Activated naive CD8-positive, alpha-beta T cell (primary cell): Measurements from ENCODE around the gene SMG1.
"Not testable (repeated sequence)": the region's sequence is repeated elsewhere in the genome, so short reads cannot be mapped to it uniquely, and the experiment has no call there.

Source experiments
- H3K27ac Mint-ChIP-seq: one replicate; pipeline ENCODE4 v1.8.0; 2021; ENCODE audit warnings: mixed read lengths
- H3K27me3 Mint-ChIP-seq: one replicate; pipeline ENCODE4 v1.8.0; 2021; ENCODE audit warnings: mixed read lengths
- H3K36me3 Mint-ChIP-seq: one replicate; pipeline ENCODE4 v1.8.0; 2021; ENCODE audit warnings: mixed read lengths
- H3K4me1 Mint-ChIP-seq: one replicate; pipeline ENCODE4 v1.8.0; 2021; ENCODE audit warnings: low read depth, mixed read lengths
- H3K4me3 Mint-ChIP-seq: one replicate; pipeline ENCODE4 v1.8.0; 2021; ENCODE audit warnings: mild to moderate bottlenecking, mixed read lengths
- H3K9me3 Mint-ChIP-seq: one replicate; pipeline ENCODE4 v1.8.0; 2021; ENCODE audit warnings: low read depth, mixed read lengths

Gene SMG1

DNA sequence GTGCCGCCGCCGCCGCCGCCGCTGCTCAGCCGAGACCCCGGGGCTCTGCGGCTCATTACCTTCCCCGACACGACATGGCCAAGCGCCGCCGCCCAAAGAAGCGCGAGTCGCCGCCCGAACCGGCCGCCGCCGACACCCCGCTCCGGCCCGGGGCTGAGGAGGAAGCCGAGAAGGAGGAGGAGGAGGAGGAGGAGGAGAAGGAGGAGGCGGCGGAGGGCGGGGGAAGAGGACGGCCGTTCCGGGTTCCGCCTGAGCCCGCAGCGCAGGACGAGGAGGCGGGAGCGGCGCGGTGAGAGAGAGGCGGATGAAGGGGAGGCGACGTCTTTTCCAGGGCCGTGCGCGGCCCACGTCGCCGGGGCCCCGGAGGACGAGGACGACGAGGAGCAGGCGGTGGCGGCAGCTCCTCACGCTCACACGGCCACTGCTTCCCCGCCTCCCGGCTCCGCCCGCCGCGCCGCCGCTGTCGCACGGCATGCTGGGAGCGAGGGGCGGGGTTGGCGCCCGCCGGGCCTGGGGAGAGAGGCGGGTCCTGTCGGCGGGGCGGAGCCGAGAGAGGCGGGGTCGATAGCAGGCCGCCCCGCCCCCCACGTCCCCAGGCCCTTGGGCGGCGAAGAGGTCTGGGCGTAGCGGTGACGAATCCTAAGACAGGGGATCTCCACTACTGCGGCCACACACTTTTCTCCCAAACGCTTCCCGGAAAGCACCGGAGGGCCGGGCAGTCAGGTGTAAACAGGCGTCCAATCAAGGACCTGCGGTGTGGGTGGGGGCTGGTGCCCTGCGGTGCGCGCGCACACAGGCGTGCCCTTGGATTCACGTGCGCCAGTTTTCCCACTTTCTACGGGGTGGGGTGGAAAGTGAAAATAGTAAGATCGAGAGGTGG, at the start of gene SMG1:
SMG1 (minus strand) TSS at position 423 of the 880 bp plus-strand sequence; CDS start at position 56, 367 bp downstream.
- not testable (repeated sequence) for H3K36me3 Mint-ChIP-seq, H3K9me3 Mint-ChIP-seq, H3K27me3 Mint-ChIP-seq
- peaks cover 26% of the 10 kb centered on the region for H3K4me1 Mint-ChIP-seq
- peak within 1 kb of the TSS; percentile 97 for H3K27ac Mint-ChIP-seq
- peak within 1 kb of the TSS; percentile 95 for H3K4me3 Mint-ChIP-seq

DNA sequence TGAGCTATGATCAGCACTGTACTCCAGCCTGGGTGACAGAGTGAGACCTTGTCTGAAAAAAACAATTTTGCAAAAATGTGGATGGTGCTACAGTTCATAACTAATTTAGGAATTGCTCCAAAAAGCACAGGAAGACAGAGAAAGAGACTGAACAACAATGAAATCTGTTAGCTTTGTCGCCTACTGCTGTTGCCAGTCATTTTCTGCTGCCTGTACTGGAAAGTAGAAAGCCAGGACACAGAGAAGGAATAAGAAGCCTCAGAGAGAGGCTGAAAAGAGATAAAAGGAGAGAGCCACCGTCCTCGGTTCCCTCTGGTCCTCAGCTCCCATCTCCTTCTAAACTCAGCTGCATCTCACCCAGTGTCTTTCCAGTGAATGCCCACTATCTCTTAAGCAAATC, 48.9 kb upstream of the SMG1 start:
- no peak overlapping the region for H3K27ac Mint-ChIP-seq
- H3K27me3 Mint-ChIP-seq = peaks cover 11% of the 10 kb centered on the region
- no peaks in the 10 kb centered on the region for H3K9me3 Mint-ChIP-seq
- no peaks in the 10 kb centered on the region for H3K36me3 Mint-ChIP-seq
- no peak overlapping the region for H3K4me3 Mint-ChIP-seq
- H3K4me1 Mint-ChIP-seq = no peaks in the 10 kb centered on the region

DNA sequence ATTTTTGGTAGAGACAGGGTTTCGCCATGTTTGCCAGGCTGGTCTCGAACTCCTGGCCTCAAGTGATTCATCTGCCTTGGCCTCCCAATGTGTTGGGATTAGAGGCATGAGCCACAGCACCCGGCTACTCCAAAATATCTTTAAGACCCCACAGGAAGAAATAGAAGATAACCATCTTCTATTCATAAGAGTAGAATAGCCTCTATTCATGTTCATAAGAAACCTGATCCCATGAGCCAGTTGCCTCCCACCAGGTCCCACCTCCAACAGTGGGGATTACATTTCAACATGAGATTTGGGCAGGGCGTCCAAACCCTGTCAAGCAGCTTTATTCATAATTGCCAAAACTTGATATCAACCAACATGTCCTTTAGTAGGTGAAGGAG, 43.6 kb upstream of the SMG1 start:
- H3K4me3 Mint-ChIP-seq = no peak overlapping the region
- no peaks in the 10 kb centered on the region for H3K27me3 Mint-ChIP-seq
- H3K27ac Mint-ChIP-seq = no peak overlapping the region
- H3K9me3 Mint-ChIP-seq = no peaks in the 10 kb centered on the region
- H3K36me3 Mint-ChIP-seq = no peaks in the 10 kb centered on the region
- H3K4me1 Mint-ChIP-seq = peaks cover 5% of the 10 kb centered on the region

DNA sequence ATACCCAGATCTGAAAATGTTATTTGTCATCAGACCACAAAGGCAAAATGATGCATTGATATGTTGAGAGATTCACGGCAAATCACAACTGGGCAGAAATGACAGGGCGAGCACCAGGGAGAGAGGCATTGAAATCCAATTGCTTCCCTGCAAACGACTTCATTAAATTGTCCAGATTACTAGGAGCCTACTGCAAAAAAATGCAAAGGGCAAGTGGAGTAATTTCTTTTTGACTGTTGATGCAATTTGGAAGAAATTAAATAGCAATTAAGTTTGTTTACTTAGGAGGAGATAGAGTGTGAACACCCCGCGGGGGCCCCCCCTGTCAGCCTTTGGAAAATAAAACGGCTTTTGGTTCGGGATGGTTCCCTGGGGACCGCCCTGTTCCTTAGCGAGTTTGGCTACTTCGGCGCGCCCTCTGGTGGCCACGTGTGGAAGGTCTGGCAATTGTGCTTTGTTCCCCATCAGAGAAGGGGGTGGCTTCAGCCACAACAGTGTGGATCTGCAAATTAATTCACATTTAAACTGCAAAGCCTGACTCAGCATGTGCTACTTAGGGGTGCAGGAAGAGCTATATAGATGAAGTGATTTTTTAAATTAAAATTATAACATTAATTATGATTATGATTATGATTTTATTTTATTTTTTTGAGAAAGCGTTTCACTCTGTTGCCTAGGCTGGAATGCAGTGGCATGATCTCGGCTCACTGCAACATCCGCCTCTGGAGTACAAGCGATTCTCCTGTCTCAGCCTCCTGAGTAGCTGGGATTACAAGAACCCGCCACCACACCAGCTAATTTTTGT, 43.0 kb upstream of the SMG1 start:
- H3K27me3 Mint-ChIP-seq = no peaks in the 10 kb centered on the region
- H3K4me3 Mint-ChIP-seq = peak overlapping the region; percentile 33
- H3K36me3 Mint-ChIP-seq = no peaks in the 10 kb centered on the region
- H3K27ac Mint-ChIP-seq = no peak overlapping the region
- H3K9me3 Mint-ChIP-seq = no peaks in the 10 kb centered on the region
- peaks cover 5% of the 10 kb centered on the region for H3K4me1 Mint-ChIP-seq

DNA sequence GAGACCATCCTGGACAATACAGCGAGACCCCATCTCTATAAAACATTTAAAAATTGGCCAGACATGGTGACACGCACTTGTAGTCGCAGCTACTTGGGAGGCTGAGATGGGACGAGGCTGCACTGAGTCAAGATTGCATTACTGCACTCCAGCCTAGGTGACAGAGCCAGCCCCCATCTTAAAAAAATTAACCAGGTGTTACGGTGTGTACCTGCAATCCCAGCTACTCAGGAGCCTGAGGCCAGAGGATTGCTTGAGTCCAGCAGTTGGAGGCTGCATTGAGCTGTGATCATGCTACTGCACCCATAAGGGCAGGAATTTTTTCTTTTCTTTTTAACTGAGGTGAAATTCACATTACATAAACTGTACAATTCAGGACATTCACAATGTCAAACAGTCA, 40.6 kb upstream of the SMG1 start:
- H3K9me3 Mint-ChIP-seq = no peaks in the 10 kb centered on the region
- no peaks in the 10 kb centered on the region for H3K27me3 Mint-ChIP-seq
- H3K36me3 Mint-ChIP-seq = no peaks in the 10 kb centered on the region
- peaks cover 5% of the 10 kb centered on the region for H3K4me1 Mint-ChIP-seq
- no peak overlapping the region for H3K4me3 Mint-ChIP-seq
- no peak overlapping the region for H3K27ac Mint-ChIP-seq

DNA sequence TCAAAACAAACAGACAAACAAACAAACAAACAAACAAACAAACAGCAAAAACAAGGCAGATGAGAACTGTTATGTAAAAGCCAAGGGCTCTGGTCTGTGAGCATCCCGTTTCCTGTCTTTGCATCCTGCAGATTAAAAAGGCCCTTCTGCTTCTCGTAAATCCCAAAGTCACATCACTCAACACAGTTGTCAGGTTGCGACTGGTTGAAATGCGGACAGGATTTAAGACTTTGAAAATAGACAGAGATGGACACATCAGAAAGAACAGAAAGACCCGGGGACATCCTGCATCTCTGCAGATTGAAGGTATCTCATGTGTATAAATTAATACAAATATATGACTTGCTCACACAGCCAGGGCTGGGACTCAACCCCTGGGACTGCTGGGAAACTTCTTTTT, 39.3 kb upstream of the SMG1 start:
- H3K36me3 Mint-ChIP-seq = no peaks in the 10 kb centered on the region
- no peak overlapping the region for H3K4me3 Mint-ChIP-seq
- H3K9me3 Mint-ChIP-seq = no peaks in the 10 kb centered on the region
- no peak overlapping the region for H3K27ac Mint-ChIP-seq
- no peaks in the 10 kb centered on the region for H3K27me3 Mint-ChIP-seq
- peaks cover 5% of the 10 kb centered on the region for H3K4me1 Mint-ChIP-seq

DNA sequence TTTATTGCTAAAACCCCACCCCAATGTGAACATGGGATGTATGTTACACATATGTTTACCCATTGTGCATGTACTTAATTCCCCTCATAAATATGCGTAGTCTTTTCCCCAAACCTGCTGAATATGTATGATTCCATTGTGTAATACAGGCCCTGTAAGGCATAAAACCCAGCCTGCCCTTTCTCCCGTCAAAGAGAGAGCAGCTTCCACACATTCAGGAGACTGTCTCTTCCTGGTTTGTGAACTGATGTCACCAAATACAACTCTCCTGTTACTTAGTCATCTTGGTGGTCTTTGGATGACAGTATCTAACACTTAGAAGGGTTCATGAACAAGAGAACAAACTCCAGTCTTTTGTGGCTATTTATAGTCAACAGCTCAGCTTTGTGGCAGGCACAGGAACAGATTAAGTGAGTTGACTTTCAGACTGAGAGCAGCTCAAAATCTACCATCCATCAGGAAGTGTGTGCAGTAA, 32.9 kb upstream of the SMG1 start:
- Mint-ChIP-seq H3K4me3 (no peak overlapping the region), H3K4me1 (peaks cover 2% of the 10 kb centered on the region), H3K27me3 (peaks cover 1% of the 10 kb centered on the region), H3K27ac (no peak overlapping the region), H3K36me3 (no peaks in the 10 kb centered on the region), H3K9me3 (no peaks in the 10 kb centered on the region)

DNA sequence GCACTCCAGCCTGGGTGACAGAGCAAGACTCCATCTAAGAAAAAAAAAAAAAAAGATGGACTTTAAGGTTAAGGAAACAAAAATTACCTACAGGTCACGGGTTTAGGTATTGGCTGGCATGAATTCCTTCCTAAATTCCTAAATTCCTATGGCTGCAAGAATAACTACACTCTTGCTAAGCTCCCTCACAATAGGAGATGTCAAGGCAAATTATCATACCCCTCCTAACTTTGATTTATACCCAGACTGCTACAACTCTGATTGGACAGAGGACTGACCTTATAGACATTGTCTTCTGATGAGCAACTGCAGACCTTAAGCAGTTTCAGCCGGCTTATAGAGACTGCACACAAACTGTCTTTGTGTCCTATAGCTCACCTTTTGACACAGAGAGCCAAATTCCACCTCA, 32.4 kb upstream of the SMG1 start:
- Mint-ChIP-seq H3K4me3 (no peak overlapping the region), H3K36me3 (no peaks in the 10 kb centered on the region), H3K4me1 (peaks cover 2% of the 10 kb centered on the region), H3K9me3 (no peaks in the 10 kb centered on the region), H3K27ac (no peak overlapping the region), H3K27me3 (peaks cover 1% of the 10 kb centered on the region)

DNA sequence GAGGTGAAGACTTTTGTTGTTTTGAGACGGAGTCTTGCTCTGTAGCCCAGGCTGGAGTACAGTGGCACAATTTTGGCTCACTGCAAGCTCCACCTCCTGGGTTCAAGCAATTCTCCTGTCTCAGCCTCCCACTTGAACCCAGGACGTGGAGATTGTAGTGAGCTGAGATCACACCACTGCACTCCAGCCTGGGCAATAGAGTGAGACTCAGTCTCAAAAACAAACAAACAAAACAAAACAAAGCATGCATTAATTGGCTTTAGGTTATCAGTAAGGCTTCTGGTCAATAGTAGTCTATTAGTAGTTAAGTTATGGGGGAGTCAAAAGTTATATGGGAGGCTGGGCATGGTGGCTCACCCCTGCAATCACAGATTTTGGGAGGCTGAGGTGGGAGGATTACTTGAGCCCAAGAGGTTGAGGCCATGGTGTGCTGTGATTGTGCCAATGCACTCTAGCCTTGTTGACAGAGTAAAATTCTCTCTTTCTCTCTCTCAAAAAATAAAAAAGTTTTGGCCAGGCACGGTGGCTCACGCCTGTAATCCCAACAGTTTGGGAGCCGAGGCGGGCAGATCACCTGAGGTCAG, 30.5 kb upstream of the SMG1 start:
- not testable (repeated sequence) for H3K27me3 Mint-ChIP-seq, H3K9me3 Mint-ChIP-seq, H3K4me1 Mint-ChIP-seq, H3K36me3 Mint-ChIP-seq
- H3K4me3 Mint-ChIP-seq = peak overlapping the region; percentile 85
- peak overlapping the region; percentile 11 for H3K27ac Mint-ChIP-seq

DNA sequence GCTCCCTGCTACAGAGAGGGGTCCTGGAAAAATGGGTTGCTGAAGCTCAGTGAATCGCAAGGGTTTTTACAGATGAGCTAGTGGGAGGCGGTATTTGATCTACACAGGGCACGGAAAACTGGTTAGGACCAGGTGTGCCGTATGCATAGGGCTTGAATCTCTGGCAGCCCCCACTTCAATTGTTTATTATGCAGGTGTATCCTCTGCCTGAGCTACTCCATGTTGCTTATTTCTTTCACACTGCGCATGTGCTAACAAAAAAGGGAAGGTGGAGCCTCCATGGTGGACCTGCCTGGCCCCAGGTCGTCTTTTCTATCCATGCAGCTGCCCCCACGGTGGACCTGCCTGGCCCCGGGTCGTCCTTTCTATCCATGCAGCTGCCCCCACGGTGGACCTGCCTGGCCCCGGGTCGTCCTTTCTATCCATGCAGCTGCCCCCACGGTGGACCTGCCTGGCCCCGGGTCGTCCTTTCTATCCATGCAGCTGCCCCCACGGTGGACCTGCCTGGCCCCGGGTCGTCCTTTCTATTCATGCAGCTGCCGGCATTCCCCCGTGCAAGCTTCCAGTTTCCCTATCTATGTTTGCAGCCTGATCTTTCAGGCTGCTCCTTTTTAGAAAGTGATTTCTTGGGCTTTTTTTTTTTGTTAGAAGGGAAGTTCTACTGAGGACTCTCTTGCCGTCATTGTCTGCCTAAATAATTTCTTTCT, 29.8 kb upstream of the SMG1 start:
- not testable (repeated sequence) for H3K4me1 Mint-ChIP-seq, H3K9me3 Mint-ChIP-seq, H3K27me3 Mint-ChIP-seq, H3K36me3 Mint-ChIP-seq
- peak overlapping the region; percentile 66 for H3K27ac Mint-ChIP-seq
- peak overlapping the region; percentile 85 for H3K4me3 Mint-ChIP-seq

DNA sequence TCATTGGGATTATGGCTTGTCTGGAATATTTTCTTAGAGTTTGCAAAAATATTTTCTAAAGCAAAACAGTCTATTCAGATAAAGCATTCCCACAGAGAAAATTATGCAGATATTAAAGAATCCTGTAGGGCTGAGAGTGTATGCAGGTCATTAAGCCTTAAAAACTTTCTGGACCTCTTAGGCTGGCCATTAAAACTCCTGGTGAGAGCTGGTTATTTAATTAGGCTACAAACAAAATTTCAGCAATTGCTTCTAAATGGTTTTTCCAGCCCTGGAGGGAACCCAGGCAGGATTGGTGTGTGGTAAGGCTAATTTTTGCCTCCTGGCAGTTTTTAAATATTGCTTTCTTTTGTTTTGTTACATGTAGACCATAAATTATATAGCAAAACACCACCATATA, 27.3 kb upstream of the SMG1 start:
- no peaks in the 10 kb centered on the region for H3K9me3 Mint-ChIP-seq
- H3K4me3 Mint-ChIP-seq = no peak overlapping the region
- H3K4me1 Mint-ChIP-seq = peaks cover 7% of the 10 kb centered on the region
- H3K27ac Mint-ChIP-seq = no peak overlapping the region
- H3K27me3 Mint-ChIP-seq = peaks cover 1% of the 10 kb centered on the region
- no peaks in the 10 kb centered on the region for H3K36me3 Mint-ChIP-seq

DNA sequence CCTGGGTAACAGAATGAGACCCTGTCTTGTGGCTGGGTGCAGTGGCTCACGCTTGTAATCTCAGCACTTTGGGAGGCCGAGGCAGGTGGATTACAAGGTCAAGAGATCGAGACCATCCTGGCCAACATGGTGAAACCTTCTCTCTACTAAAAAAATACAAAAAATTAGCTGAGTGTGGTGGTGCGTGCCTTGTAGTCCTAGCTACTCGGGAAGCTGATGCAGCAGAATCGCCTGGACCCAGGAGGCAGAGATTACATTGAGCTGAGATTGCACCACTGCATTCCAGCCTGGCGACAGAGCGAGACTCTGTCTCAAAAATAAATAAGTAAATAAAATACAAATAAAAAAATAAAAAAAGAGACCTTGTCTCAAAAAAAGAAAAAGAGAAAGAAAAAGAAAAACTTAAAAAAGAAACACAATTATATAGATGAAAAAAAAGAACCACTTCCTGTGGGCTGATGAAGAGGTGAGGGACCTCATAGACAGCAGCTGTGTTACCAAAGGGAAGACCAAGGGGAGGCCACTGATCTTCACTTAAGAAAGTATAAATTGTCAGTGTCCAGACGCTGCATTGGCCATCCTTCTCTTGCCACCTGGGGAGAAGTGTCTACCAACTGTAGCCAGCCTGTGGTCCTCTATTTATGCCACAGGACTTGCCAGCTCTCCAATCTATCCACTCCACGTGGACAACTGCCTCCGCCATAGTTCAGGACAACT, 24.4 kb upstream of the SMG1 start:
- no peak overlapping the region for H3K27ac Mint-ChIP-seq
- peaks cover 11% of the 10 kb centered on the region for H3K4me1 Mint-ChIP-seq
- no peak overlapping the region for H3K4me3 Mint-ChIP-seq
- peaks cover 1% of the 10 kb centered on the region for H3K27me3 Mint-ChIP-seq
- H3K36me3 Mint-ChIP-seq = no peaks in the 10 kb centered on the region
- no peaks in the 10 kb centered on the region for H3K9me3 Mint-ChIP-seq

DNA sequence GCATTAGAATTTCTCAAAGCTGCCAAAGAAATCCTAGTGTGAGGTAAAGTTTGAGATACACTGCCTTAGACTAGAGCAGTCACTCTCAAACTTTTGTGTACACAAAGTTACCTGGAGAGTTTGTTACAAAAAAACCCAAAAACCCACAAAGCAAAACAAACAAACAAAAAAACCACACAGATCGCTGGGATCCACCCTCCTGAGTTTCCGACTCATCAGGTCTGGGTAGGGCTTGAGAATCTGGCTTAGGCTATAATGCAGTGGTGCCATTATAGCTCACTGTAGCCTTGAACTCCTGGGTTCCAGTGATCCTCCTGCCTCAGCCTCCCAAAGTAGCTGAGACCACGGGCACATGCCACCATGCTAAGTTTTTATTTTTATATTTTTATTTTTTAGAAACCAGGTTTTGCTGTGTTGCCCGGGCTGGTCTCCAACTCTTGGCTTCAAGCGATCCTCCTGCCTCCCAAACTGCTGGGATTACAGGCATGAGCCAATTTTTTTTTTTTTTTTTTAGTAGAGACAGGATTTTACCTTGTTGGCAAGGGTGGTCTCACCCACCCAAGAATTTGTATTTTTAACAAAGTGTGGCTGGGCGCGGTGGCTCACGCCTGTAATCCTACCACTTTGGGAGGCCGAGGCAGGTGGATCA, 22.3 kb upstream of the SMG1 start:
- Mint-ChIP-seq H3K9me3 (no peaks in the 10 kb centered on the region), H3K36me3 (no peaks in the 10 kb centered on the region), H3K27me3 (no peaks in the 10 kb centered on the region), H3K4me3 (no peak overlapping the region), H3K27ac (no peak overlapping the region), H3K4me1 (peaks cover 13% of the 10 kb centered on the region)

DNA sequence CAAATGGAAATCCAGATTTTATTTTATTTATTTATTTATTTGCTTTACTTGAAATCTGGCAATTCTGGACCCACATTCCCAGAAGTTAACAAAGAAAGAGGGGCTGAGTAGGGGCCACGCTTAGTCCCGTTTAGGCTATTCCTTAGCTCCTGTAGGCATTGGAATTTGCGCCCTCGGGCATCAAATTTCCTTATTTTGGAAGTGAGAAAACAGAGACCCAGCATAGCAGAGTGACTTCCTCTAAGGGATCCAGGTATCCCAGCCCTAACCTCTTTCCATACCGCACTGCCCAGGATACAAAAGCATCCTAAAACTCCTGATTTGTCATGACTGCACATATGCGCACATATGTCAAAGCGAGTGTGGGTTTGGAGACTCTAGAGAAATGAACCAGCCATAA, 19.0 kb upstream of the SMG1 start:
- no peaks in the 10 kb centered on the region for H3K9me3 Mint-ChIP-seq
- H3K27ac Mint-ChIP-seq = no peak overlapping the region
- H3K36me3 Mint-ChIP-seq = no peaks in the 10 kb centered on the region
- H3K4me3 Mint-ChIP-seq = no peak overlapping the region
- no peaks in the 10 kb centered on the region for H3K27me3 Mint-ChIP-seq
- H3K4me1 Mint-ChIP-seq = peaks cover 8% of the 10 kb centered on the region
